CD14-positive monocyte (primary cell): Measurements from ENCODE around the gene MAP3K13. TPM values are rescaled to one million over a fixed set of nuclear protein-coding genes. Genes with fewer than 3 reads are reported as not detected.

Experiments used
- DNase-seq, 3 donors: peaks; one replicate each; pipeline ENCODE4 v3.0.0-alpha.2; 2011 to 2022
- H2AFZ ChIP-seq: 2 replicates; pipeline ENCODE4 v1.6.0; 2012; ENCODE audit warnings: mild to moderate bottlenecking, low read depth, low read length, inconsistent platforms; ENCODE audit not compliant: insufficient read depth, poor library complexity, severe bottlenecking
- H3K27ac ChIP-seq, 2 donors: 1 replicate in 1 of 2; 2 replicates in 1 of 2; pipeline ENCODE4 v1.5.1; 2012 to 2013; ENCODE audit warnings: low read length in 2 of 2, control low read depth in 1 of 2, inconsistent platforms in 1 of 2, low read depth in 1 of 2, mild to moderate bottlenecking in 1 of 2
- H3K27me3 ChIP-seq, 2 donors: one replicate each; pipeline versions ENCODE4 v1.6.0 to v1.6.1; 2011 to 2013; ENCODE audit warnings: low read length in 2 of 2; ENCODE audit not compliant: control insufficient read depth in 2 of 2, insufficient read depth in 2 of 2
- H3K36me3 ChIP-seq, 2 donors: replicated peaks in 1 of 2; 1 replicate in 1 of 2; 2 replicates in 1 of 2; pipeline versions ENCODE4 v1.5.1 to v1.6.1; 2012 to 2013; ENCODE audit warnings: low read length in 2 of 2, control low read depth in 1 of 2, inconsistent platforms in 1 of 2, mild to moderate bottlenecking in 1 of 2; ENCODE audit not compliant: insufficient read depth in 2 of 2, control insufficient read depth in 1 of 2
- H3K4me1 ChIP-seq, 2 donors: 1 replicate in 1 of 2; 2 replicates in 1 of 2; pipeline versions ENCODE4 v1.5.1 to v1.6.1; 2012 to 2013; ENCODE audit warnings: low read length in 2 of 2, control low read depth in 1 of 2, inconsistent platforms in 1 of 2, mild to moderate bottlenecking in 1 of 2, moderate library complexity in 1 of 2; ENCODE audit not compliant: insufficient read depth in 2 of 2, control insufficient read depth in 1 of 2
- H3K4me2 ChIP-seq: replicated peaks from 2 replicates; pipeline ENCODE3; 2012; ENCODE audit warnings: low read length, moderate library complexity, mild to moderate bottlenecking; ENCODE audit not compliant: poor library complexity, severe bottlenecking; ENCODE audit errors: extremely low read depth
- H3K4me3 ChIP-seq, 3 experiments: fragments of 200-600 bp in 1 of 3; sonication (generic) in 1 of 3; replicated peaks in 1 of 3; 1 replicate in 2 of 3; 2 replicates in 1 of 3; pipeline ENCODE4 v1.5.1; 2011 to 2013; ENCODE audit warnings: low read length in 3 of 3, mild to moderate bottlenecking in 3 of 3, control low read depth in 2 of 3, low read depth in 2 of 3, inconsistent platforms in 1 of 3, moderate library complexity in 1 of 3
- H3K79me2 ChIP-seq: 2 replicates; pipeline ENCODE4 v1.6.0; 2012; ENCODE audit warnings: mild to moderate bottlenecking, control low read depth, inconsistent platforms, low read length, moderate library complexity; ENCODE audit not compliant: insufficient read depth
- H3K9ac ChIP-seq: 2 replicates; pipeline ENCODE4 v1.6.0; 2017; ENCODE audit warnings: low read length, mild to moderate bottlenecking; ENCODE audit not compliant: insufficient read depth, poor library complexity, severe bottlenecking
- H3K9me3 ChIP-seq, 2 donors: replicated peaks in 1 of 2; 1 replicate in 1 of 2; 2 replicates in 1 of 2; pipeline versions ENCODE4 v1.5.1 to v1.6.1; 2012 to 2013; ENCODE audit warnings: low read length in 2 of 2, control low read depth in 1 of 2; ENCODE audit not compliant: control insufficient read depth in 1 of 2, insufficient read depth in 1 of 2
- H4K20me1 ChIP-seq: 2 replicates; pipeline ENCODE4 v1.6.0; 2012; ENCODE audit warnings: mild to moderate bottlenecking, low read length, control low read depth, moderate library complexity; ENCODE audit not compliant: insufficient read depth
- H3K27ac Mint-ChIP-seq, 7 donors: one replicate each; pipeline ENCODE4 v1.8.0; 2020; ENCODE audit warnings: mild to moderate bottlenecking in 7 of 7, mixed read lengths in 7 of 7, moderate library complexity in 6 of 7, inconsistent platforms in 2 of 7
- H3K27me3 Mint-ChIP-seq, 3 donors: one replicate each; pipeline ENCODE4 v1.8.0; 2021 to 2022; ENCODE audit warnings: low read depth in 3 of 3, mild to moderate bottlenecking in 3 of 3, mixed read lengths in 3 of 3, moderate library complexity in 3 of 3, inconsistent platforms in 1 of 3
- H3K36me3 Mint-ChIP-seq, 2 donors: one replicate each; pipeline ENCODE4 v1.8.0; 2020; ENCODE audit warnings: mixed read lengths in 2 of 2, inconsistent platforms in 1 of 2, mild to moderate bottlenecking in 1 of 2
- H3K4me1 Mint-ChIP-seq: one replicate; pipeline ENCODE4 v1.8.0; 2020; ENCODE audit warnings: mild to moderate bottlenecking, mixed read lengths
- H3K4me3 Mint-ChIP-seq, 2 donors: one replicate each; pipeline ENCODE4 v1.8.0; 2020; ENCODE audit warnings: mild to moderate bottlenecking in 2 of 2, mixed read lengths in 2 of 2, moderate library complexity in 1 of 2
- H3K9me3 Mint-ChIP-seq, 7 donors: one replicate each; pipeline ENCODE4 v1.8.0; 2020 to 2022; ENCODE audit warnings: mixed read lengths in 7 of 7, mild to moderate bottlenecking in 6 of 7, moderate library complexity in 6 of 7, inconsistent platforms in 2 of 7
- CTCF ChIP-seq: fragments of 200-600 bp; IDR thresholded peaks from one replicate; pipeline ENCODE4 v1.8.0; 2022; ENCODE audit warnings: antibody characterized with exemption, mild to moderate bottlenecking
- WGBS: methylation state at CpG from one replicate; pipeline ENCODE4 v1.1.5; 2013; ENCODE audit warnings: missing lambda C conversion rate; ENCODE audit not compliant: insufficient coverage; 5-methylcytosine and 5-hydroxymethylcytosine counted together
- intact Hi-C, 2 donors: fragments of 100-400 bp; cut with micrococcal nuclease; formaldehyde crosslinking; loops; one replicate each; pipeline versions ENCODE4 v1.15.0 to v1.15.1; 2023
- polyA plus RNA-seq, 3 donors: library from polyadenylated mRNA; depleted of rRNA in 1 of 3; unstranded in 2 of 3; stranded (reverse) in 1 of 3; fragments of 300-500 nt in 2 of 3; fragments of >200 nt in 1 of 3; fragmentation: Illumina TruSeq in 2 of 3; gene quantifications; 1 replicate in 2 of 3; 2 replicates in 1 of 3; pipeline ENCODE4 v1.2.3, GENCODE V29; 2012 to 2021

Gene MAP3K13
- polyA plus RNA-seq, 3 donors: 5.0 to 34.2 (median 30.9) TPM

DNA sequence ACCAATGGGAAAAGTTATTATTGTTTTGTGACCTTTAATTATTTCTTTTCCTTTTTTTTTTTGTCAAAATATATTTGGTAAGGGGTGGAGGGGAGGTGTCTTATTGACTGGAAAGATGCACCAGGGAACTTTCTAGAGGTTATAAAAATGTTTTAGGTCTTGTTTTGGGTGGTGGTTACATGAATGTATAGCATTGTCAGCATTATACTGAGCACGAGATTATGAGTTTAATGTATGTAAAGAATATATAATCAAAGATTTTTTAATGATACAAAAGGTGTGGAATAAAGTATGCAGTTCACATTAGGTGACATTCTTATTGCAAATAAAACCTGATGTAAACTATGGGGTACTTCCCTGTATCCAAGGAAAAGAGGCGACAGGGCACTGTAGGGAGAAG lies 23.0 kb upstream of the MAP3K13 start:
- Mint-ChIP-seq H3K4me3 (no peak overlapping the region), H3K4me1 (peaks cover 38% of the 10 kb centered on the region), H3K9me3 (peaks cover 0 to 5% (median 3%) of the 10 kb centered on the region in 7 donors), H3K27me3 (no peaks in the 10 kb centered on the region), H3K27ac (peak overlapping the region in 3 of 7 donors; percentile 26 to 51 (median 43)), H3K36me3 (no peaks in the 10 kb centered on the region)
- 100% methylated on average over 1 of the region's 2 CpGs for WGBS
- Histone ChIP-seq H3K27ac (no peak overlapping the region), H3K79me2 (no peaks in the 10 kb centered on the region), H4K20me1 (no peaks in the 10 kb centered on the region), H3K9me3 (no peaks in the 10 kb centered on the region), H3K4me2 (no peak overlapping the region), H3K4me3 (no peak overlapping the region), H3K36me3 (no peaks in the 10 kb centered on the region), H2AFZ (no peak overlapping the region), H3K27me3 (no peaks in the 10 kb centered on the region), H3K4me1 (peaks cover 18 to 29% of the 10 kb centered on the region in 2 donors), H3K9ac (no peak overlapping the region)
- no peak for TF ChIP-seq CTCF
- intact Hi-C loops: loop anchor here in 1 of 2 donors (10.0 kb wide), 1 partner anchor 55 kb away; no protein-coding TSS in a partner anchor
- DNase-seq: no peak

DNA sequence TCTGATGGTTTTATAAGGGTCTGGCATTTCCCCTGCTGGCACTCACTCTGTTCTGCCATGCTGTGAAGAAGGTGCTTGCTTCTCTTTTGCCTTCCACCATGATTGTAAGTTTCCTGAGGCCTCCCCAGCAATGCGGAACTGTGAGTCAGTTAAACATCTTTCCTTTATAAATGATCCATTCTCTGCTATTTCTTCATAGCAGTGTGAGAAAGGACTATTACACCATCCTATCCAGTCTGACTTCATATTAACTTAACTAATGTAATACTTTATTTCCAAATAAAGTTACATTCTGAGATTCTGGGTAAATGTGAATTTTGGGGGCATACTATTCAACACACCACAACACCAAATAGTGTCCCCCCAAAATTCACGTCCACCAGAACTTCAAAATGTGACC lies 22.2 kb upstream of the MAP3K13 start:
- WGBS: no CpG with 5 or more reads among the region's 2 CpGs
- Histone ChIP-seq H3K9ac (no peak overlapping the region), H3K9me3 (no peaks in the 10 kb centered on the region), H3K4me1 (peaks cover 18 to 29% of the 10 kb centered on the region in 2 donors), H2AFZ (no peak overlapping the region), H3K4me2 (no peak overlapping the region), H4K20me1 (no peaks in the 10 kb centered on the region), H3K27me3 (no peaks in the 10 kb centered on the region), H3K4me3 (no peak overlapping the region), H3K36me3 (no peaks in the 10 kb centered on the region), H3K79me2 (no peaks in the 10 kb centered on the region), H3K27ac (no peak overlapping the region)
- peak overlapping the region in 6 of 7 donors; percentile 43 to 77 (median 64) for H3K27ac Mint-ChIP-seq
- peak; percentile 27 to 46 (median 29) for DNase-seq
- intact Hi-C loops: loop anchor here in 1 of 2 donors (10.0 kb wide), 1 partner anchor 56 kb away; no protein-coding TSS in a partner anchor
- no peak for TF ChIP-seq CTCF
- H3K36me3 Mint-ChIP-seq: no peaks in the 10 kb centered on the region
- H3K9me3 Mint-ChIP-seq: peaks cover 0 to 5% (median 3%) of the 10 kb centered on the region in 7 donors
- peaks cover 38% of the 10 kb centered on the region for H3K4me1 Mint-ChIP-seq
- no peaks in the 10 kb centered on the region for H3K27me3 Mint-ChIP-seq
- no peak overlapping the region for H3K4me3 Mint-ChIP-seq
